WTC11 (cell line): ENCODE results near the gene MBD3L1. TPM values are rescaled to one million over a fixed set of nuclear protein-coding genes. Genes with fewer than 3 reads are reported as not detected.

Experiments
- ATAC-seq: fragments of 200-7000 bp; cut with Tn5 transposase; 2 replicates; pipeline ENCODE4 v1.10.0; 2021; ENCODE audit warnings: mild to moderate bottlenecking, moderate library complexity
- CTCF ChIA-PET: fragments of 300-600 bp; sonication (Branson Sonifier 250); formaldehyde crosslinking; loops from one replicate; lab custom pipeline; 2021; ENCODE audit warnings: antibody characterized with exemption; lab: Charles Lee
- POLR2A ChIA-PET: fragments of 350-600 bp; sonication (Branson Sonifier 250); formaldehyde crosslinking; loops from one replicate; lab custom pipeline; 2021; ENCODE audit warnings: antibody characterized with exemption; lab: Charles Lee
- DNase-seq: peaks from one replicate; pipeline ENCODE4 v3.0.0; 2021; ENCODE audit warnings: low spot score
- H3K27ac Mint-ChIP-seq: 2 replicates; pipeline ENCODE4 v1.8.0; 2021; ENCODE audit warnings: mixed read lengths
- H3K27me3 Mint-ChIP-seq: 2 replicates; pipeline ENCODE4 v1.8.0; 2021; ENCODE audit warnings: low read depth, mild to moderate bottlenecking, moderate library complexity, mixed read lengths
- H3K36me3 Mint-ChIP-seq: 2 replicates; pipeline ENCODE4 v1.8.0; 2021; ENCODE audit warnings: mixed read lengths
- H3K4me1 Mint-ChIP-seq: 2 replicates; pipeline ENCODE4 v1.8.0; 2022; ENCODE audit warnings: mixed read lengths
- H3K4me3 Mint-ChIP-seq: 2 replicates; pipeline ENCODE4 v1.8.0; 2021; ENCODE audit warnings: mild to moderate bottlenecking, moderate library complexity, mixed read lengths
- H3K9me3 Mint-ChIP-seq: 2 replicates; pipeline ENCODE4 v1.8.0; 2021; ENCODE audit warnings: mixed read lengths
- ATF3 ChIP-seq: sonication (generic); formaldehyde crosslinking; conservative IDR thresholded peaks from 2 replicates; pipeline ENCODE4 v1.8.1; 2022; ENCODE audit warnings: mild to moderate bottlenecking, missing genetic modification reagents
- CREB1 ChIP-seq: sonication (generic); formaldehyde crosslinking; IDR thresholded peaks from 2 replicates; pipeline ENCODE4 v1.8.0; 2023; ENCODE audit warnings: mild to moderate bottlenecking, missing genetic modification reagents
- ERG ChIP-seq: fragments of 250-450 bp; sonication (Bioruptor Pico); IDR thresholded peaks from 2 replicates; pipeline ENCODE4 v1.8.0; 2021; ENCODE audit warnings: mild to moderate bottlenecking
- FOXJ3 ChIP-seq: sonication (generic); formaldehyde crosslinking; IDR thresholded peaks from 2 replicates; pipeline ENCODE4 v1.9.0; 2021; ENCODE audit warnings: missing genetic modification reagents, mild to moderate bottlenecking, borderline replicate concordance
- GRHL2 ChIP-seq: fragments of 250-450 bp; sonication (Bioruptor Pico); IDR thresholded peaks from 2 replicates; pipeline ENCODE4 v1.8.0; 2022; ENCODE audit warnings: mild to moderate bottlenecking, moderate library complexity; ENCODE audit not compliant: insufficient replicate concordance, severe bottlenecking
- HMGA2 ChIP-seq: fragments of 250-450 bp; sonication (Bioruptor Pico); IDR thresholded peaks from 2 replicates; pipeline ENCODE4 v1.4.0; 2021; ENCODE audit warnings: mild to moderate bottlenecking, moderate library complexity
- JAZF1 ChIP-seq: fragments of 250-450 bp; sonication (Bioruptor Pico); IDR thresholded peaks from 2 replicates; pipeline ENCODE4 v1.9.0; 2021; ENCODE audit warnings: moderate library complexity, mild to moderate bottlenecking, inconsistent platforms
- KAT7 ChIP-seq: sonication (generic); formaldehyde crosslinking; IDR thresholded peaks from 2 replicates; pipeline ENCODE4 v1.8.1; 2023; ENCODE audit warnings: missing genetic modification reagents, mild to moderate bottlenecking, borderline replicate concordance
- MXD4 ChIP-seq: fragments of 250-450 bp; sonication (Bioruptor Pico); IDR thresholded peaks from 2 replicates; pipeline ENCODE4 v1.8.0; 2021; ENCODE audit warnings: mild to moderate bottlenecking, moderate library complexity, borderline replicate concordance
- NFYB ChIP-seq: sonication (generic); formaldehyde crosslinking; conservative IDR thresholded peaks from 2 replicates; pipeline ENCODE4 v1.8.0; 2022; ENCODE audit warnings: low read depth, missing genetic modification reagents
- NR1H2 ChIP-seq: sonication (generic); formaldehyde crosslinking; IDR thresholded peaks from 2 replicates; pipeline ENCODE4 v1.9.0; 2021; ENCODE audit warnings: mild to moderate bottlenecking, moderate library complexity, missing genetic modification reagents
- NR2C2 ChIP-seq: sonication (generic); formaldehyde crosslinking; IDR thresholded peaks from 2 replicates; pipeline ENCODE4 v1.8.0; 2022; ENCODE audit warnings: mild to moderate bottlenecking, missing genetic modification reagents
- NR3C1 ChIP-seq: sonication (generic); formaldehyde crosslinking; conservative IDR thresholded peaks from 2 replicates; pipeline ENCODE4 v1.8.1; 2023; ENCODE audit warnings: low read depth, mild to moderate bottlenecking, missing genetic modification reagents
- RELA ChIP-seq: sonication (generic); formaldehyde crosslinking; IDR thresholded peaks from 2 replicates; pipeline ENCODE4 v1.8.1; 2022; ENCODE audit warnings: missing genetic modification reagents, mild to moderate bottlenecking, borderline replicate concordance
- RORB ChIP-seq: fragments of 250-450 bp; sonication (Bioruptor Pico); IDR thresholded peaks from 2 replicates; pipeline ENCODE4 v1.9.0; 2021; ENCODE audit warnings: mild to moderate bottlenecking
- SMAD4 ChIP-seq: sonication (generic); formaldehyde crosslinking; IDR thresholded peaks from 2 replicates; pipeline ENCODE4 v1.8.0; 2022; ENCODE audit warnings: mild to moderate bottlenecking, missing genetic modification reagents
- SOX15 ChIP-seq: fragments of 250-450 bp; sonication (Bioruptor Pico); IDR thresholded peaks from 2 replicates; pipeline ENCODE4 v1.9.0; 2021; ENCODE audit warnings: mild to moderate bottlenecking
- TP53 ChIP-seq: sonication (generic); formaldehyde crosslinking; IDR thresholded peaks from 2 replicates; pipeline ENCODE4 v1.8.1; 2023; ENCODE audit warnings: mild to moderate bottlenecking, missing genetic modification reagents
- USF1 ChIP-seq: sonication (generic); formaldehyde crosslinking; IDR thresholded peaks from 2 replicates; pipeline ENCODE4 v1.8.0; 2022; ENCODE audit warnings: mild to moderate bottlenecking, missing genetic modification reagents
- ZBTB21 ChIP-seq: sonication (generic); formaldehyde crosslinking; IDR thresholded peaks from 2 replicates; pipeline ENCODE4 v1.8.1; 2023; ENCODE audit warnings: mild to moderate bottlenecking, missing genetic modification reagents, borderline replicate concordance
- ZNF121 ChIP-seq: sonication (generic); formaldehyde crosslinking; IDR thresholded peaks from 2 replicates; pipeline ENCODE4 v1.8.0; 2023; ENCODE audit warnings: missing genetic modification reagents
- ZNF138 ChIP-seq: sonication (generic); formaldehyde crosslinking; conservative IDR thresholded peaks from 2 replicates; pipeline ENCODE4 v1.8.1; 2022; ENCODE audit warnings: mild to moderate bottlenecking, moderate library complexity, missing genetic modification reagents
- ZNF317 ChIP-seq: sonication (generic); formaldehyde crosslinking; IDR thresholded peaks from 2 replicates; pipeline ENCODE4 v1.8.1; 2023; ENCODE audit warnings: low read depth, mild to moderate bottlenecking, moderate library complexity, missing genetic modification reagents, borderline replicate concordance
- ZNF396 ChIP-seq: fragments of 250-450 bp; sonication (Bioruptor Pico); IDR thresholded peaks from 2 replicates; pipeline ENCODE4 v1.8.0; 2021; ENCODE audit warnings: mild to moderate bottlenecking, moderate library complexity, borderline replicate concordance
- total RNA-seq: library from RNA; stranded (reverse); gene quantifications from 3 replicates; pipeline ENCODE4 v1.2.3, GENCODE V29; 2021
- TF ChIP-seq, protein P1 (sequence below): fragments of 250-450 bp; sonication (Bioruptor Pico); IDR thresholded peaks from 2 replicates; pipeline ENCODE4 v1.9.0; 2021; ENCODE audit warnings: mild to moderate bottlenecking, borderline replicate concordance
- TF ChIP-seq, protein P2 (sequence below): sonication (generic); formaldehyde crosslinking; IDR thresholded peaks from 2 replicates; pipeline ENCODE4 v1.8.0; 2022; ENCODE audit warnings: mild to moderate bottlenecking, missing genetic modification reagents

MBD3L1 gene
- total RNA-seq, 1 experiment from 2014 or later, result not detected

- no peak overlapping the region for H3K27ac Mint-ChIP-seq
- peaks cover 72% of the 10 kb centered on the region for H3K9me3 Mint-ChIP-seq
- H3K36me3 Mint-ChIP-seq, result peaks cover 53% of the 10 kb centered on the region
- TF ChIP-seq FOXJ3 (CRISPR knock-in tag) (no peak), ZNF317 (CRISPR knock-in tag) (no peak), RELA (CRISPR knock-in tag) (no peak)
- H3K27me3 Mint-ChIP-seq, result peaks cover 13% of the 10 kb centered on the region
- ATAC-seq, result no peak
- H3K4me1 Mint-ChIP-seq, result no peaks in the 10 kb centered on the region
- no peak for DNase-seq
- no peak overlapping the region for H3K4me3 Mint-ChIP-seq
- POLR2A ChIA-PET, result no interaction called here
- CTCF ChIA-PET, result no interaction called here
Measured at GRCh38 chr19:8846819-8847218, 14.6 kb downstream of the MBD3L1 start.

DNA sequence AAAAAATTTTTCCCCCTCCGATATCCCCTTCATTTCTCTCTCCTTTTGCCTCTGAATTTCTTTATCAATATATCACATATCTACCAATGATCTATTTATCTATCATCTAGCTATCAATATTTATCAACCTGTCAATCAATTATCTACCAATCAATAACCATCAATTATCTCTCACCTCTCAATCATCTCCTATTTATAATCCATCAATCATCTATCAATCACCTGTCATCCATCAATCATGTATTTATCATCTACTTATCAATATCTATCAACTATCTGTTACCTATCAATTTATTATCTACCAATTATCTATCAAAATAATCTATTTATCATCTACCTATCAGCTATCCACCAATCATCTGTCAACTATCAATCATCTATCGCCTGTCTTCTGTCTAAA lies 17.1 kb downstream of the MBD3L1 start:
- CTCF ChIA-PET, result no interaction called here
- H3K4me3 Mint-ChIP-seq, result no peak overlapping the region
- peaks cover 74% of the 10 kb centered on the region for H3K9me3 Mint-ChIP-seq
- no peak for ATAC-seq
- TF ChIP-seq KAT7 (CRISPR knock-in tag), result no peak
- no peak for TF ChIP-seq CREB1 (CRISPR knock-in tag)
- no peak for TF ChIP-seq ERG (CRISPR knock-in tag)
- TF ChIP-seq, protein P1, sequence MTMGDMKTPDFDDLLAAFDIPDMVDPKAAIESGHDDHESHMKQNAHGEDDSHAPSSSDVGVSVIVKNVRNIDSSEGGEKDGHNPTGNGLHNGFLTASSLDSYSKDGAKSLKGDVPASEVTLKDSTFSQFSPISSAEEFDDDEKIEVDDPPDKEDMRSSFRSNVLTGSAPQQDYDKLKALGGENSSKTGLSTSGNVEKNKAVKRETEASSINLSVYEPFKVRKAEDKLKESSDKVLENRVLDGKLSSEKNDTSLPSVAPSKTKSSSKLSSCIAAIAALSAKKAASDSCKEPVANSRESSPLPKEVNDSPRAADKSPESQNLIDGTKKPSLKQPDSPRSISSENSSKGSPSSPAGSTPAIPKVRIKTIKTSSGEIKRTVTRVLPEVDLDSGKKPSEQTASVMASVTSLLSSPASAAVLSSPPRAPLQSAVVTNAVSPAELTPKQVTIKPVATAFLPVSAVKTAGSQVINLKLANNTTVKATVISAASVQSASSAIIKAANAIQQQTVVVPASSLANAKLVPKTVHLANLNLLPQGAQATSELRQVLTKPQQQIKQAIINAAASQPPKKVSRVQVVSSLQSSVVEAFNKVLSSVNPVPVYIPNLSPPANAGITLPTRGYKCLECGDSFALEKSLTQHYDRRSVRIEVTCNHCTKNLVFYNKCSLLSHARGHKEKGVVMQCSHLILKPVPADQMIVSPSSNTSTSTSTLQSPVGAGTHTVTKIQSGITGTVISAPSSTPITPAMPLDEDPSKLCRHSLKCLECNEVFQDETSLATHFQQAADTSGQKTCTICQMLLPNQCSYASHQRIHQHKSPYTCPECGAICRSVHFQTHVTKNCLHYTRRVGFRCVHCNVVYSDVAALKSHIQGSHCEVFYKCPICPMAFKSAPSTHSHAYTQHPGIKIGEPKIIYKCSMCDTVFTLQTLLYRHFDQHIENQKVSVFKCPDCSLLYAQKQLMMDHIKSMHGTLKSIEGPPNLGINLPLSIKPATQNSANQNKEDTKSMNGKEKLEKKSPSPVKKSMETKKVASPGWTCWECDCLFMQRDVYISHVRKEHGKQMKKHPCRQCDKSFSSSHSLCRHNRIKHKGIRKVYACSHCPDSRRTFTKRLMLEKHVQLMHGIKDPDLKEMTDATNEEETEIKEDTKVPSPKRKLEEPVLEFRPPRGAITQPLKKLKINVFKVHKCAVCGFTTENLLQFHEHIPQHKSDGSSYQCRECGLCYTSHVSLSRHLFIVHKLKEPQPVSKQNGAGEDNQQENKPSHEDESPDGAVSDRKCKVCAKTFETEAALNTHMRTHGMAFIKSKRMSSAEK (CRISPR knock-in tag), result no peak
- TF ChIP-seq ATF3, result no peak
- no peak for TF ChIP-seq HMGA2 (CRISPR knock-in tag)
- TF ChIP-seq JAZF1 (CRISPR knock-in tag), result no peak
- TF ChIP-seq TP53 (CRISPR knock-in tag), result no peak
- no peak for TF ChIP-seq SMAD4 (CRISPR knock-in tag)
- TF ChIP-seq ZNF138 (CRISPR knock-in tag), result no peak
- TF ChIP-seq, all 79 proteins: peak for 0
- peaks cover 50% of the 10 kb centered on the region for H3K36me3 Mint-ChIP-seq
- DNase-seq, result no peak
- POLR2A ChIA-PET, result no interaction called here
- H3K27ac Mint-ChIP-seq, result no peak overlapping the region
- H3K27me3 Mint-ChIP-seq, result peaks cover 5% of the 10 kb centered on the region
- H3K4me1 Mint-ChIP-seq, result no peaks in the 10 kb centered on the region

GRCh38 chr19:8850488-8850887 lies 18.3 kb downstream of the MBD3L1 start:
- Mint-ChIP-seq H3K4me1 (no peaks in the 10 kb centered on the region), H3K9me3 (peaks cover 73% of the 10 kb centered on the region), H3K36me3 (peaks cover 55% of the 10 kb centered on the region), H3K27me3 (peaks cover 5% of the 10 kb centered on the region), H3K4me3 (no peak overlapping the region), H3K27ac (no peak overlapping the region)
- no peak for ATAC-seq
- POLR2A ChIA-PET, result no interaction called here
- CTCF ChIA-PET, result no interaction called here
- DNase-seq, result no peak
- TF ChIP-seq RORB (CRISPR knock-in tag), result no peak
- TF ChIP-seq FOXJ3 (CRISPR knock-in tag), result no peak
- no peak for TF ChIP-seq ERG (CRISPR knock-in tag)
- TF ChIP-seq ZNF396, result no peak
- TF ChIP-seq ZNF121 (CRISPR knock-in tag), result no peak
- TF ChIP-seq NR1H2 (CRISPR knock-in tag), result no peak
- no peak for TF ChIP-seq NR2C2
- TF ChIP-seq, protein P2, sequence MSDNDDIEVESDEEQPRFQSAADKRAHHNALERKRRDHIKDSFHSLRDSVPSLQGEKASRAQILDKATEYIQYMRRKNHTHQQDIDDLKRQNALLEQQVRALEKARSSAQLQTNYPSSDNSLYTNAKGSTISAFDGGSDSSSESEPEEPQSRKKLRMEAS, result no peak
- no peak for TF ChIP-seq USF1 (CRISPR knock-in tag)
- TF ChIP-seq MXD4, result no peak
- no peak for TF ChIP-seq ZBTB21 (CRISPR knock-in tag)
- TF ChIP-seq NFYB (CRISPR knock-in tag), result no peak
- no peak for TF ChIP-seq SOX15 (CRISPR knock-in tag)
- TF ChIP-seq GRHL2 (CRISPR knock-in tag), result no peak
- no peak for TF ChIP-seq NR3C1 (CRISPR knock-in tag)
